Sigmoid colon (tissue), 7 donors: ENCODE data around the gene RNF212B. TPM values are rescaled to one million over a fixed set of nuclear protein-coding genes. Genes with fewer than 3 reads are reported as not detected.
A peak's percentile ranks its signal among the peaks of the same experiment; 100 is the strongest.

Source experiments
- DNase-seq: peaks from one replicate; pipeline ENCODE4 v3.0.0-alpha.2; 2019
- H3K27ac ChIP-seq, 4 donors: fragments of 200-600 bp; sonication (generic); one replicate each; pipeline ENCODE4 v1.5.1; 2016 to 2019; ENCODE audit warnings: mild to moderate bottlenecking in 1 of 4
- H3K27me3 ChIP-seq, 3 donors: fragments of 200-600 bp; sonication (generic); one replicate each; pipeline ENCODE4 v1.5.1; 2019; ENCODE audit warnings: mild to moderate bottlenecking in 1 of 3
- H3K36me3 ChIP-seq, 4 donors: fragments of 200-600 bp; sonication (generic); one replicate each; pipeline ENCODE4 v1.5.1; 2016 to 2019
- H3K4me1 ChIP-seq, 4 donors: fragments of 200-600 bp; sonication (generic); one replicate each; pipeline ENCODE4 v1.5.1; 2017 to 2019
- H3K4me3 ChIP-seq, 4 donors: fragments of 200-600 bp; sonication (generic); one replicate each; pipeline ENCODE4 v1.5.1; 2017 to 2019; ENCODE audit warnings: mild to moderate bottlenecking in 2 of 4, moderate library complexity in 1 of 4
- H3K9me3 ChIP-seq, 4 donors: fragments of 200-600 bp in 3 of 4; sonication (generic) in 3 of 4; one replicate each; pipeline versions ENCODE4 v1.5.1 to v1.6.1; 2013 to 2019
- CTCF ChIP-seq, 4 experiments: fragments of 450-650 bp in 3 of 4; fragments of 200-600 bp in 1 of 4; IDR thresholded peaks; one replicate each; pipeline ENCODE4 v1.5.1; 2016 to 2019; ENCODE audit warnings: antibody characterized with exemption in 4 of 4, mild to moderate bottlenecking in 3 of 4, moderate library complexity in 2 of 4
- EP300 ChIP-seq, 4 donors: sonication (generic); formaldehyde crosslinking; IDR thresholded peaks; one replicate each; pipeline ENCODE4 v1.6.1; 2017; ENCODE audit warnings: antibody characterized with exemption in 4 of 4
- POLR2A ChIP-seq, 2 donors: fragments of 450-650 bp; IDR thresholded peaks; one replicate each; pipeline ENCODE4 v1.6.1; 2016; ENCODE audit warnings: antibody characterized with exemption in 2 of 2, mild to moderate bottlenecking in 2 of 2, moderate library complexity in 2 of 2
- POLR2AphosphoS5 ChIP-seq, 4 donors: sonication (generic); formaldehyde crosslinking; IDR thresholded peaks; one replicate each; pipeline ENCODE4 v1.6.1; 2017; ENCODE audit warnings: antibody characterized with exemption in 4 of 4
- WGBS, 2 donors: extraction: QIAGEN DNeasy Blood & Tissue Kit; methylation state at CpG; one replicate each; pipeline ENCODE4 v1.1.7; 2013; 5-methylcytosine and 5-hydroxymethylcytosine counted together
- intact Hi-C: fragments of 100-400 bp; cut with DNase I; formaldehyde crosslinking; loops from one replicate; pipeline ENCODE4 v1.15.1; 2023
- polyA plus RNA-seq, 3 donors: library from polyadenylated mRNA; stranded (reverse); fragments of 200-250 nt; gene quantifications; one replicate each; pipeline ENCODE4 v1.2.3, GENCODE V29; 2013
- total RNA-seq, 4 donors: library from RNA; depleted of rRNA; stranded (reverse); fragments of >200 nt; gene quantifications; one replicate each; pipeline ENCODE4 v1.1.0, GENCODE V29; 2016
- donor health status: healthy with polysubstance abuse.
- donor health status: Bipolar disorder and iron deficiency.
- donor health status: healthy.

RNF212B gene
- total and polyA plus RNA-seq, 7 donors: not detected

- intact Hi-C loops: no loop called here
- Histone ChIP-seq H3K4me3 (no peak overlapping the region), H3K27ac (no peak overlapping the region), H3K36me3 (peaks cover 0 to 21% (median 0%) of the 10 kb centered on the region in 4 donors), H3K4me1 (peaks cover 0 to 24% (median 19%) of the 10 kb centered on the region in 4 donors), H3K9me3 (no peaks in the 10 kb centered on the region), H3K27me3 (no peaks in the 10 kb centered on the region)
- no peak for DNase-seq
- 90 to 91% methylated on average over 7 of the region's 7 CpGs for WGBS, 2 donors
- TF ChIP-seq CTCF (IDR thresholded peaks at IDR 0.05) (no peak), EP300 (IDR thresholded peaks at IDR 0.05) (no peak), POLR2AphosphoS5 (IDR thresholded peaks at IDR 0.05) (no peak), POLR2A (IDR thresholded peaks at IDR 0.05) (no peak)
These were observed 59.4 kb downstream of the RNF212B start for GRCh38 chr14:23297096-23297495.

- no peaks in the 10 kb centered on the region for H3K9me3 ChIP-seq
- no peaks in the 10 kb centered on the region for H3K27me3 ChIP-seq
- DNase-seq: no peak
- H3K4me3 ChIP-seq: no peak overlapping the region
- H3K4me1 ChIP-seq: peaks cover 0 to 28% (median 21%) of the 10 kb centered on the region in 4 donors
- TF ChIP-seq EP300 (IDR thresholded peaks at IDR 0.05): no peak
- TF ChIP-seq CTCF (IDR thresholded peaks at IDR 0.05): no peak
- TF ChIP-seq POLR2AphosphoS5 (IDR thresholded peaks at IDR 0.05): no peak
- no peak for TF ChIP-seq POLR2A (IDR thresholded peaks at IDR 0.05)
- intact Hi-C loops: no loop called here
- WGBS, 2 donors: 95 to 97% methylated on average over 7 of the region's 7 CpGs
- H3K36me3 ChIP-seq: peaks cover 0 to 21% (median 0%) of the 10 kb centered on the region in 4 donors
- peak overlapping the region in 1 of 4 donors; percentile 99 for H3K27ac ChIP-seq
These were observed 60.0 kb downstream of the RNF212B start for GRCh38 chr14:23297611-23298277.

DNA sequence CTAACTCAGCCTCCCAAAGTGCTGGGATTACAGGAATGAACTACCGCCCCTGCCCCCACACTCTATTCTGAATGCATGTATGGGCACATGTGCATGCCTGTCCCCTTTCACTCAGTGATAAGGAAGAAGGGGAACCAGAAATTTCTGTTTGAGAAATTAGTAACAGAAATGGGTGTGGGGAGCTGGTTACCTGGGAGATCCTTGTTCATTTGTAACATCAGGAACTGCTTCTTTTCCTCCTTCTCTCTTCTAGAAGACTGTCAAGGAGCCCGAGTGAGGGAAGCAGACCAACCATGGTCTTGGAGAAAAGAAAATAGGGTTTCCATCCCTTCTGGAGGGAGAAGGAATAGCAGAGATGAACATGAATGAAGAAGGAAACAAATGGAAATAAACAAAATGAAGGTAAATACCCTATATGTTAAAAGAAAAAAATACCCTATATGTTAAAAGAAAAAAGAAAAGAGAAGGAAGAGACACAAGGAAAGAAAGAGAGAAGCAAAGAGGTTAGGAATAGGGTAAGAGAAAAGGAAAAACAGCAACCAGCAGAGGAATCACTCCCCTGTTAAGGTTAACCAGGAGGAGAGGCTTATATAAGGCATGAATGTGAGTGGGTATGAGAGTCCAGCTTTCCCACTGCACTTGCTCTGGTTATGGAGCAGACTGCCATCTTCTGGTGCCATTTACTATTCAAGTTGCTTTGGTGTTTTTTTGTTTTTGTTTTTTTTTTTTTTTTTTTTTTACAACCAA, 61.6 kb downstream of the RNF212B start:
- H3K36me3 ChIP-seq: peaks cover 0 to 21% (median 0%) of the 10 kb centered on the region in 4 donors
- H3K27me3 ChIP-seq: no peaks in the 10 kb centered on the region
- no peak overlapping the region for H3K4me3 ChIP-seq
- H3K9me3 ChIP-seq: no peaks in the 10 kb centered on the region
- TF ChIP-seq POLR2A (IDR thresholded peaks at IDR 0.05) (no peak), EP300 (IDR thresholded peaks at IDR 0.05) (no peak), CTCF (IDR thresholded peaks at IDR 0.05) (no peak), POLR2AphosphoS5 (IDR thresholded peaks at IDR 0.05) (no peak)
- WGBS, 2 donors: 60 to 80% methylated on average over 2 of the region's 2 CpGs
- peaks cover 0 to 33% (median 26%) of the 10 kb centered on the region in 4 donors for H3K4me1 ChIP-seq
- intact Hi-C loops: loop anchor here (1.0 kb wide), 1 partner anchor 34 kb away; no protein-coding TSS in a partner anchor
- DNase-seq: no peak
- peak overlapping the region; percentile 92 to 100 (median 100) for H3K27ac ChIP-seq

GRCh38 chr14:23299986-23300686, 62.4 kb downstream of the RNF212B start:
- no peaks in the 10 kb centered on the region for H3K9me3 ChIP-seq
- intact Hi-C loops: loop anchor here (1.0 to 10.0 kb wide), 5 partner anchors 15 to 845 kb away; partner anchors contain the start of genes ACIN1, C14orf119, EMC9 and PRMT5
- no peak for TF ChIP-seq POLR2AphosphoS5 (IDR thresholded peaks at IDR 0.05)
- TF ChIP-seq POLR2A (IDR thresholded peaks at IDR 0.05): no peak
- TF ChIP-seq EP300 (IDR thresholded peaks at IDR 0.05): no peak
- no peak for TF ChIP-seq CTCF (IDR thresholded peaks at IDR 0.05)
- peaks cover 0 to 21% (median 0%) of the 10 kb centered on the region in 4 donors for H3K36me3 ChIP-seq
- H3K4me3 ChIP-seq: peak overlapping the region; percentile 52 to 94 (median 66)
- 51 to 65% methylated on average over 10 of the region's 10 CpGs for WGBS, 2 donors
- no peaks in the 10 kb centered on the region for H3K27me3 ChIP-seq
- peaks cover 0 to 25% (median 21%) of the 10 kb centered on the region in 4 donors for H3K4me1 ChIP-seq
- H3K27ac ChIP-seq: peak overlapping the region; percentile 92 to 100 (median 100)
- no peak for DNase-seq
